ENCODE results near the gene TLK1. TPM values are rescaled to one million over a fixed set of nuclear protein-coding genes. Genes with fewer than 3 reads are reported as not detected.

The TLK1 gene
- total and polyA plus RNA-seq, 2 of the 4 experiments (the other 2 are of a cell fraction): 7.3 to 12.5 TPM

DNA sequence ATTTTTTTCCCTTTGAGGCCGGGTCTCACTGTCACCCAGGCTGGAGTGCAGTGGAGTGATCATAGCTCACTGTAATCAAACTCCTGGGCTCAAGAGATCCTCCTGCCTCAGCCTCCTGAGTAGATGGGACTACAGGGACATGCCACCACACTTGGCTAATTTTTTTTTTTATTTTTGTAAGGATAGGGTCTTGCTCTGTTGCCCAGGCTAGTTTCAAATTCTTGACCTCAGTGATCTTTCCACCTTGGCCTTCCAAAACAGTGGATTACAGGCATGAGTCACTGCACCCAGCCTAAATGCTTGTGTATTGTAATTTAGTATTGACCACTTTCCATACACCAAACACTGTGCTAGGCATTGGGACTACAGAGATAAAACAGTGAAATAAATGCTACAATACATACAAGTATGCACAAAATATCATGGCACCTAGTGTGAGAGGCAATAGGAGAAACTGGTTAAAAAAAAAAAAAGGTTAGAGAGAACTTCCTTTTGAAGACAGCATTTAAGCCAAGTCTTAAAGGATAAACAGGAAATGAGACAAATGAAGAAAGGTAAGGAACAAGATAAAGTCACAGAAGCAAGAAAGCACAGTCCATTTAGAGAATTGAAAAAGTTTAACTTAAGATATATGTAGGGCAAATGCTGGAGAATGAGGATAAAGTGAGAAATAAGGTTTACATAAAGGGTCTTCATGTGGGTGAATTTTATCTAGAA, 118.3 kb downstream of the TLK1 start:
- in situ Hi-C loops (cut with MboI; ENCODE audit: low sequenced_read_pairs): no loop called here
- Histone ChIP-seq H3K9me3 (ENCODE audit: control insufficient read depth, insufficient read depth, low read length) (no peaks in the 10 kb centered on the region), H2BK120ac (ENCODE audit: low read depth, low read length) (no peak overlapping the region), H3K4me3 (ENCODE audit: insufficient read depth, low read depth, low read length) (no peak overlapping the region), H3K4me2 (ENCODE audit: low read depth, low read length) (no peak overlapping the region), H3K9ac (ENCODE audit: low read depth, low read length) (no peak overlapping the region), H3K18ac (ENCODE audit: low read depth, low read length) (no peak overlapping the region), H4K5ac (ENCODE audit: low read depth, low read length) (no peak overlapping the region), H3K4ac (ENCODE audit: low read depth, low read length) (no peak overlapping the region), H3K36me3 (ENCODE audit: control insufficient read depth, insufficient read depth, low read length) (peaks cover 20% of the 10 kb centered on the region), H3K27me3 (ENCODE audit: control insufficient read depth, insufficient read depth, low read length) (no peaks in the 10 kb centered on the region), H4K20me1 (ENCODE audit: insufficient read depth, low read length) (no peaks in the 10 kb centered on the region), H3K4me1 (ENCODE audit: control insufficient read depth, insufficient read depth, low read length) (peaks cover 4% of the 10 kb centered on the region), H2AFZ (replicated peaks; ENCODE audit: low read length, poor library complexity) (no peak overlapping the region), H3K27ac (ENCODE audit: insufficient read depth, low read length) (no peak overlapping the region), H3K79me1 (ENCODE audit: low read depth in 1 of 2, low read length in 2 of 2) (peaks cover 0 to 15% of the 10 kb centered on the region in 2 experiments; a peak in 3 of 4 replicates), H2AK9ac (replicated peaks; ENCODE audit: low read depth, low read length, poor library complexity) (no peak overlapping the region), H3K14ac (replicated peaks; ENCODE audit: low read depth, low read length) (no peak overlapping the region), H2BK15ac (ENCODE audit: low read depth, low read length) (no peak overlapping the region), H2BK20ac (ENCODE audit: low read depth, low read length) (no peak overlapping the region), H3K23ac (ENCODE audit: low read depth, low read length) (no peak overlapping the region), H4K8ac (ENCODE audit: low read depth in 2 of 2, low read length in 2 of 2) (no peak overlapping the region), H2BK5ac (ENCODE audit: low read depth, low read length, poor library complexity, severe bottlenecking) (no peak overlapping the region), H4K91ac (ENCODE audit: insufficient read depth, low read depth, low read length) (no peak overlapping the region), H2AK5ac (ENCODE audit: low read depth, low read length) (no peak overlapping the region), H3K9me1 (ENCODE audit: insufficient read depth, low read length) (no peaks in the 10 kb centered on the region; the same call in 1 of the 2 replicates), H3K56ac (ENCODE audit: extremely low read depth, insufficient read depth, low read length) (no peak overlapping the region)
- CTCF ChIA-PET: interaction anchor here (0.7 kb wide), 1 partner anchor 121 kb away, joined by 4 read pairs; no protein-coding TSS in a partner anchor
- POLR2A ChIA-PET (ENCODE audit: unreplicated experiment): no interaction called here
- ATAC-seq (ENCODE audit: low read depth) (no peak; the same call in 1 of the 2 replicates), DNase-seq (no peak)
- intact Hi-C loops (cut with micrococcal nuclease): no loop called here
- WGBS, 2 experiments (ENCODE audit: extremely low coverage in 2 of 2, insufficient read length in 1 of 2): no CpG with 5 or more reads among the region's 1 CpG
- dilution Hi-C loops (cut with HindIII; ENCODE audit: low sequenced_read_pairs, unreplicated experiment): no loop called here
- TF ChIP-seq MAFK (IDR thresholded peaks at IDR 0.05; ENCODE audit: low read depth, low read length): no peak
- no TSS peak for BruUV-seq (replicated peaks)
